Superior temporal gyrus (tissue), 1 donor: ENCODE measurements around the gene RNF125.
"Not testable (repeated sequence)": the region's sequence is repeated elsewhere in the genome, so short reads cannot be mapped to it uniquely, and the experiment has no call there.

Experiments used
- DNase-seq: peaks from one replicate; pipeline ENCODE4 v3.0.0-alpha.2; 2016; ENCODE audit errors: extremely low spot score

Gene RNF125

DNA sequence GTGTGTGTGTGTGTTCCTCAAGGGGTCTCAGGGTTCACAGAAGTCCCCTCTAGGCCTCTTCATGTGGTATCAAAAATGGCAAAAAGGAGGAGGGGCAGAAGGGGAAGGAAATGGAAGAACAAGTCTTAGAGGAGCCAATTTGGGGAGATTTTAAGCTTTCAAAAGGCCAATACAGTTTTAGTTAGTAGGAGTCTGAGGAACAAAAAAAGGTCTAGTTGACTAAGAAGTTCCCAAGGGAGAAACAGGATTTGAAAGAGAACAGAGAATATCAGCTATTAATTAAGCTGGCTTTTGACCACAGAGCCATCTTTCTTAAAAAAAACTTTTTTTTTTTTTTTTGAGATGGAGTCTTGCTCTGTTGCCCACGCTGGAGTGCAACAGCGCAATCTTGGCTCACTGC, 7.1 kb downstream of the RNF125 start:
- DNase-seq: no peak

DNA sequence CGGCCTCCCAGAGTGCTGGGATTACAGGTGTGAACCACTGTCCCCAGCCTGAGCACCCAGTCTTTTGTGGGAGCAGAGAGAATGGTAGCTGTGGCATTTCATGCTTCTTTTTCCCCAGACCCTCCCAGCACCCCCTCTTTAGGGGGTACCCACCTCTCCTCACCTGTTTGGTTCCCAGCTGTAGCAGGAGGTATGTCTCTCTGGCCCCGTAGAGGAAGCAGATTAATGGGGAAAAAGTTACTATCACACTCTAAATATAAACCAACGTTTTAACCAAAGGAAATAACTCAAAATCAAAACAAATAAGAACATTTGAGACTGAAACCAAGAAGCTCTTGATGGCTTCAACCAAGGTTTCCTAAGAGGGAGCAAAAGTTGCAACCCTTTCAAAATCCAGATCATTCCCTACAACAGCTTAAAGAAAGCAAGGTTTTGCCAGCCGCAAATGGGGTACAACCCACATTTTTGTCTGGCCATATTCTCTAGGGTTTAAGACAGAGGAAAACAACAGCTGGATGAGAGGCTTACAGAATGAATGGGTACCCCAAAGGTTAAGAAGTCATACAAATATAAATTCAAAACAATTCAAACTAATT, 8.0 kb downstream of the RNF125 start:
- no peak for DNase-seq

DNA sequence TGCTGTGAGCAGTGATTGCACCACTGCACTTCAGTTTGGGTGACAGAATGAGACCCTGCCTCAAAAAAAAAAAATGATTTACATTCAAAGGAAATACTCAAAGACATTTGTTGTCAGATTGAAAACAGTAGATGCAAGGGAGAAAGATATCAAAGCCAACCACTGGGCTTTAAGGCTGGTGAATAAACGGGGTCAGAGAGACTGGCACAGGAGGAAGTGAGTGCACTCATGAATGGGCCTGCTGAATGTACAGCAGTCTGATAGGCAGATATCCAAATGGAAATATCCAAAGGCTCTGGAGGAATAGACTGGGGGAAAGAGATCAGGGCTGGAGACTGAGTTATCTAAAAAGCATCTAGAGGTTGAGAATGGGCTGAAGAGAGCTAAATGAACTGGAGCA, 10.9 kb downstream of the RNF125 start:
- no peak for DNase-seq

DNA sequence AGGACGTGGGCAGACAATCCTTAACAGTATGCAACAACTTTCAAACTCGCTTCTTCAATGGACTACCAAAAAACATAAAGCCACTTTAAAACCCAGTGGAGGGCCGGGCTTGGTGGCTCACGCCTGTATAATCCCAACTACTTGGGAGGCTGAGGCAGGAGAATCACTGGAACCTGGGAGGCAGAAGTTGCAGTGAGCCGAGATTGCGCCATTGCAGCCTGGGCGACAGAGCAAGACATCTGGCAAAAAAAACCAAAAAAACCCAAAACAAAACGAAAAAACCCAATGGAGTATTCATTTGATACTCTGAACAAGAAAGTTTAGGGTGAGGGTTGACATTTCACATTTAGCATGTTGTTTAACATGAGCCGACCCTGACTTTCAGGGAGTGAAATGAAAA, 14.0 kb downstream of the RNF125 start:
- DNase-seq: no peak

DNA sequence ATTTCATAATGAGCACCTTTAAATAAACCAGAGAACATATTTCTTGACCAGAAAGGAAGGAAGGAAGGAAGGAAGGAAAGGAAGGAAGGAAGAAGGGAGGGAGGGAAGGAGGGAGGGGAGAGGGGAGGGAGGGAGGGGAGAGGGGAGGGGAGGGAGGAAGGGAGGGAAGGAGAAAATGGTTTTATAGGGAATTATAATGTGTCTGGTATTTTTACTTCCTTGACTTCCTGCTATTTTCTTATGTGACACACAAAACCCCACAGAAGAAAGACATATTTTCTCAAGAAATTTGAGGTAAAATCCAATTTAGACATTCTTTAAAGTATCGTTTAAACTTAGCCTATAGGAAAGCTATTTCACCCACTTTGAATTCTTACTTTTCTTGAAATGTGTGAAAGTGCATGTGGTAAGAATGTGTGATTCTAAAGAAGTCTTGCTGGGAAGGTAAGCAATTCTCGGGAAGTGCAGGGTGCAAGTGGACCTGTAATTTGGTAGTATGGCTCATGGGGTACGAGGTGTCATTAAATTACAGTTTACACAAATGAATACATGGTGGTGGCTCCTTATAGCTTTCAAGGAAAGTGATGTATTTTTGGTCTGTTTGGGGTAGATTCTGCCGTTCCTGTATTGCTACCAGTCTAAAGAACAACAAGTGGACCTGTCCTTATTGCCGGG, 18.0 kb downstream of the RNF125 start:
- no peak for DNase-seq

DNA sequence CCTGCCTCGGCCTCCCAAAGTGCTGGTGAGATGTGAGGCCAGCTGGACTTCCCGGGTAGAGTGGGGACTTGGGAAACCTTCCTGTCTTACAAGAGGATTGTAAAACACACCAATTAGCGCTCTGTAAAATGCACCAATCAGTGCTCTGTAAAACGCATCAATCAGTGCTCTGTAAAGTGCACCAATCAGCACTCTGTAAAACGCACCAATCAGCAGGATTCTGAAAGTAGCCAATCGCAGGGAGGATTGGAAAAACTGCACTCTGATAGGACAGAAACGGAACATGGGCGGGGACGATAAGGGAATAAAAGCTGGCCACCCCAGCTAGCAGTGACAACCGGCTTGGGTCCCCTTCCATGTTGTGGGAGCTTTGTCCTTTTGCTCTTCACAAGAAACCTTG, 19.0 kb downstream of the RNF125 start:
- no peak for DNase-seq

DNA sequence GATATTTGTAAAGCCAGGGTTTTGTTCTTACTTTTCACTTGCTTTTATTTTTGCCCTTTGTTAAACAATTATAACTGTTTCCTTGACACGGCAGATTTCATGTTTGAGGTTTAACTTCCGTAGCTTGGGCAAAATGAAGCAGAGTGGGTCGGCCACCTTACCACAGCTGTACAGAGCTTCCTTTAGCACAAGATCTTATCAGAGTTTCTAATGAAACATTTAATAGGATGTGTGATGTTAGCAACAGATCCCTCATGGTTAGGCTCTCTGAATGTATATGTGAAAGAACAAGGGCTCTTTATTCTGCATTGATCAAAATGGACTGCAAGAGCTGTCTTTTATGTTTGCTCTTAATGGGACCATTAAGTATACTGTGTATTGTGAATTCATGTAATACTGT, 22.3 kb downstream of the RNF125 start:
- DNase-seq: no peak

DNA sequence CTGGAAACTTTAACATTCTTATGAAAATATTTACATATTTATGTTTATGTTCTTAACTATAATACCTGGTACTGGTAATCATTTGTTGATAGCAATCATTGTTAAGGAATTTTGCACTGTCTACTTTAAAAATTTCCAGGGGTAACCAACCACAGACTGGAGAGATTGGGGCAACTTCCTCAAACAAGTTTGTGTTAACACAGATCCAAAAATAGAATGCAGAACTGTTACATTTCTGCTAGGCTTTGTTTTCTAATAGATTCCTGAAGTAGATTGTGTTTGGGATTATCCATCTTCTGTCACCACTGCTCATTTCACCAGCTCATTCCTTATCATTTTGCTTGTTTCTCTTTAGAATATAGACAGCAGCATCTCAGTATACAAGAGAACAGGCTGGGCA, 23.7 kb downstream of the RNF125 start:
- DNase-seq: no peak

DNA sequence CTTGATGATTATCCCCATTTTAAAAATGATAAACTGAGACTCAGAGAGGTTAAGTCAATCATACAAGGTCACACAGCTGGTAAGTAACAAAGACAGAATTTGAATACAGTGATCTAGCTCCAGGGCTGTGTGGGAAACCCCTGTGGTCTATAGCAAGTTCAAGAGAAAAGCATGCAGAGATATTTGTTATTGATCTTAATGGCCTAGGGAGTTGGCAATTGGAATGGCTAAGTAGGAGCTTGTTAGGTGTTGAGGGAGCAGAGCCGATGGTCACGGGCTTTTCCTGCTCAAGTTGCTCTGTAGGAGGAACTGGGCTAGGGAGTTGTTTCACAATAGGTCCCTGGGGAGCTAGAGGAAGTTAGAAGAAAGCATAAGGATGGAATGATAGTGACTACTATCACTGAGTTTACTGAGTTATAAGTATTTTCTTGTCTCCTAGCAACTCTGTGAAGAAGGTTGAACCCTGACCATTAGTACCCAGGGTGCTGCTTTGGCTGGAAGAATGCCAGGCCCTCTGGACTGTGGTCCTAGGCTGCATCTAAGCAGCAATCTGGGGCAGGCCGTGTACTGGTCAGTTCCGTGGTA, 30.0 kb downstream of the RNF125 start:
- DNase-seq: no peak

DNA sequence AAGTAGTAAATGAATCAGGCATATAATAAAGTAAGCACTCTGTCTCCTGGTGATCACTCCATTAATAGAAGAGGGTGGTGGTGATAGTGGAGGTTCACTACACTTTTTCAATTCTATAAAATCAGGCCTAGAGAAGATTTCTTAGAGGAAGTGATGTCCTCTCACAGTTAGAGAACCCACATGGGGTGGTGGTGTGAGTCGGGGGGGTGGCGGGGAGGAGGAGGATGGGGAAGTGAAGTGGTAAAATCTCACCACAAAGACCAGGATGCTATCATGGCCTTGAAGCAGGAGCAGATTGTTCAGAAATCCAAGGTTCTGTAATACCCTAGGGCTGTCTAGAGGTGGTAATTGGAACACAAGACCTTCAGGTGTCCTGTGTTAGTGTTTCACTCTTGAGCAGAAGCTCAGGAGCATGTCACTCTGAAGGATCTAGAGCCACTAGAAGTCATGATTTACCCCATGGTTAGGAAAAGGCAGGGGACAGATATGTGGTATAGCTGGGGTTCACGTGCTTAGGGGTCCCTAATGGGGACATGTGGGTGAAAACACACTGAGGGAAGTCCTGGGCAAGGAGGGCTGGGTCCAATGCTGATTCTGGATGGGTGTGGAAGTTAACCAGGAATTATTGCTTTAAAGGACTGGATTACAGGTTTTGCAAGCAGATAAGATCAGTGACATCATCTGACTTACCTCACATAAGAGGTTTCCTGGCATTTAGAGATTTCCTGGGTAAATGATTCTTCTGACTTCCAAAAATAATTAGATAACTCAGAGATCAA, 31.0 kb downstream of the RNF125 start:
- DNase-seq: no peak

DNA sequence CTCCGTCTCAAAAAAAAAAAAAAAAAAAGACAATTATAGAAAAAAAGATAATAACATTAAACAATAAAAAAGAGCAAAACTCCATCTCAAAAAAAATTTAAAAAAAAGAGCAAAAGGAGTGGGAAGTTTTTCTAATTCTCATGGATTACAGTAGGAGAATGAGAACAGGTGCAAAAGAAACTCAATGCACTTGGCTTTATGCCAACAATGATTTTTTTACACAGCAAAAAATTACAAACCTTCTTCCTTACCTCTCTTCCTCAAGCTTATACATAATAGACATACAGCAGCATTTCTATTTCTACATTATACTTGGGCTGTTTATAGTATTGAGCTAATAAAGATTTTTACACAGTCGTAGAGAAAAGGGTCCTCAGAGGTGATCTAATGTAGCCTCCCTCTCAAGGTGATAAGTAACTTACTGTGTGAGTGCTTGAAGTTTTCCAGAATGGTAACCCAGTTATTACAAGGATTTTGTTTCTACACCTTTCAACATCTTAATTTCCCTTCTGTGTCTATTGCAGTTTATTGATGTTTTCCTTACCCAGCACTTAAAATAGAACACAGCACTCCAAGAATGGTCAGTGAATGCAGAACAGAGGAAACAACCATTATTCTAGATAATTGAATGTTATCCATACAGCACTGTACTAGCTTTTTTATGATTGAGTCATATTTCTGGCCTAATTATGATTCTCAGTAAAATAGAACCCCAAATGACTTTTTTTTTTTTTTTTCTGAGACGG, 38.2 kb downstream of the RNF125 start:
- DNase-seq: no peak

DNA sequence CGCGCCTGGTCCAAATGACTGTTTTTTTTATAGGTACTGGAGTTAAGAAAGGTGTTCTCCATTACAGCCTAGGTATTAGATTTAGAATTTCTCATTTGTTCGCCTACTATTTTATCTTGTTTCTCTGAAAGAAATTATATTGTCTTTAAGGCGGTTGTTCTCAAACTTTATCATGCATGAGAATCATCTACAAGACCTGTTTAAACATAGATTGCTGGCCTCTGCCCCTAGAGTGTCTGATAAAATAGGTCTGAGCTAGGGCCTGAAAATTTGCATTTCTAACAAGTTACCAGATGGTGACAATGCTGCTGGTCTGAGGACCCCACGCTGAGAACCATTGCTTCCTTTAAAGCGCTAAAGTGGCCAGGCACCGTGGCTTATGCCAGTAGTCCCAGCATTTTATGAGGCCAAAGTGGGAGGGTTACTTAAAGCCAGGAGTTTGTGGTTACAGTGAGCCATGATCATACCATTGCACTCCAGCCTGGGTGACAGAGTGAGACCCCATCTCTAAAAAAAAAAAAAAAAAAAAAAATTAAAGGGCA, 39.1 kb downstream of the RNF125 start:
- no peak for DNase-seq

DNA sequence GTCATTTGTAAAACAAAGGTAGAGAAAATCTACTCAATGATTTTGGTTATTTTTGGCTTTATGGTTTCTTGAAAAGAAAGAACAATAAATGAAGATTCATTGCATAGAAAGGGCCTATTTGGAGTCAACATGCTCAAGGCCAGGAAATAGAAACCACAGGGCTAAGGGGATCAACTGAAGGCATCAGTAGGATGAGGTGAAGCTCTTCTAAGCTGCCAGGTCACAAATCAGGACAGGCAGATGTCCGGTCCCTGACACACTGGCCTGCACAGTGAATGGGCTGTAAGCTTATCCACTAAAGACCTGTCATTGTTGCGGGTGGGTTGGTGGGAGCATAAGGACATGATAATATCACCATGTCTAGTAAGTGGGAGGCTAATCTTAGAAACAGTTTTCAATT, 41.4 kb downstream of the RNF125 start:
- no peak for DNase-seq

DNA sequence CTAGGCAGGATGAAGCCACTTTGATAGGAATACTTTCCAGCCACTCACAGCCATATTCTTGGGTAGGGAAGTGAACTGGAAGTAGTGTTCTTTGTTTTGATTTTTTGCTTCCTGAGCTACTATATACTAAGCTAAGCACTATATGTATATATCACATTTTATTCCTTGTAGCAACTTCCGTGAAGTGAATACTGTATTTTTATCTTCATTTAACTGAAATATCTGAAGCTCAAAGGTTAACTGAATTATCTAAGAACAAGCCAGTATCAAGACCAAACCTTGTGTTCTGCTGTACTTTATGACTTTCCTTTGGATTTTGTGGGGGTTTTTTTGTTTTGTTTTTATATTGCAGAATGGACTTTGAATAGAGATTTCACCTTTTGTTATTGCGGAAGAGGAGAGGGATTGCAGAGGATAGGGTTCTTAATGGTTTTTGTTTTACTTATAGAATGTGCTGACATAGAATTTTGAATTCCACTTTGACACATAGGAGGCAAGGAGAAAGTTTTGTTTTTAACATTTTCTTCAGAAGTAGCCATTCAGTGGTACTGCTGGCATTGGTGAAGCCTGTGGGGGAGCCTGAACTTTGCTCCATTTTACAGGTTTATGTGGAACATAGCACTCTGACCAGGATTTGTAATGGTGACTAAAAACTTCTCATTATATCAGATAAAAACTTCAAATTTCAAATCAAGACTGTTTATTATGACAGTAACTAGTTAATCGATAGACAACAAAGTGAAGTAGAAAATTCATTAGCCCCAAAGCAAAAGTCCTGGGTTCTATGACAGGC, 48.9 kb downstream of the RNF125 start:
- DNase-seq: no peak

DNA sequence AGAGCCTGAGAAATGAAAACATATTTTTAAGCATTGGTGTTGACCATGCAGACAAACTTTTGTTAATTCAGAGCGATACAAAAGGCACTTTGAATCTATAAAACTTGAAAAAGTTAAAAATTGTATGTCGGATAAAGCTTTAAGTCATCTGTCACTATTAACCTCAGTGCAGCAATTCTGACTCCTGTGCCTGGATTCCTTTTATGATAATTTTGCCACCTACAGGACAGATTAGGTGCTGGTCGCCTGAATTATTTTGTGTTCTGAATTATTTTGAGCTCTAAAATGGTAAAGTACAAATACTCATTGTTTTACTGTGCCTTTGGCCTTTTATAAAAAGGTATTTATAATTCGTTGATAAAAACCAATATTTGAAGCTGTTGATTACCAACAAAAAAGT, 53.7 kb downstream of the RNF125 start:
- peak; percentile 59 for DNase-seq

DNA sequence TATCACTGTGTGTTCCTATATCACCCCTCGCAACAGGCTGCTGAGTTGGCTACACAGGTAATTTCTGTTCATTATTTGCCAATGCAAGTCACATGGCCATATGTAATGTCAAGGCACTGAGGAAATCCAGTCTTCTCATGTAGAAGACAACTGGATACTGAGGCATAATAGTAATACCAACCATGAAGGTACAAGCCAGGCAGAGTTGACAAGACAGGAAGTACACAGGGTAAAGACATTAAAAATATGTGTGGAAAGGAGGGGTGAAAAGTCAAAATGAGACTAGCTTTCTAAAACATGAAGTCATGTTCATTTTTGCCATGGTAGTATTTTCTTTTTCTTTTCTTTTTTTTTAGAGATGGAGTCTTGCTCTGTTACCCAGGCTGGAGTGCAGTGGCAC, 55.6 kb downstream of the RNF125 start:
- DNase-seq: no peak

DNA sequence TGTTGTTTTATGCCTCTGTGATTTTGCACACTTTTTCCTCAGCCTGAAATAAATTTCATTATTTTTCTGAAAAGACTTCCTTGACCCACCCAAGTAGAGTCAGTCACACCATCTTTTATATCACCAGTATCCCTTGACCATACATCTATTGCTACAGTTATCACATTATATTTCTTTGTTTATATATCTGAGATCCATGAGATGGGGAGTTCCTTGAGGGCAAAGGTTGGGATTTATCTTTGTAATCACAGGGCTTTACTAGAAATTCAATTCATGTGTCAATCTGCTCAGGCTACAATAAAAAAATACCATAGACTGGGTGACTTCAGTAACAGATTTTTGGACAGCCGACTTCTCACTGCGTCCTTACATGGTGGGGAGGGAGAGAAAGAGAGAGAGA, 60.2 kb downstream of the RNF125 start:
- DNase-seq: no peak

DNA sequence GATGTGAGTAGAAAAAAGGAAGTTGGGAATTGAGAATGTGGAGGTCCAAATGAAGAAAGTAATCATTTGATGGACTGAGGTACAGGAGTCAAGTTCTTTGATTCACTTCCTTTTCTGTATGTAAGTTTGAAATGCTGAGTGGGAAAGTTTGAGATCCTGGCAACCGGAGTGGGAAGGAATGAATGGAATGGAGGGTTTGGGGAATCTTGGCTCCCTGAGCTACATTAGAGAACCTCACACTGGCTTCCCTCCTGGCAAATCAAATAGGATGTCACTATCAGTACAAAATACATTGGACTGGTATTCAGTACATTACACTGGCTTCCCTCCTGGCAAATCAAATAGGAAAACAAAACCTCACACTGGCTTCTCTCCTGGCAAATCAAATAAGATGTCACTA, 63.3 kb downstream of the RNF125 start:
- no peak for DNase-seq

DNA sequence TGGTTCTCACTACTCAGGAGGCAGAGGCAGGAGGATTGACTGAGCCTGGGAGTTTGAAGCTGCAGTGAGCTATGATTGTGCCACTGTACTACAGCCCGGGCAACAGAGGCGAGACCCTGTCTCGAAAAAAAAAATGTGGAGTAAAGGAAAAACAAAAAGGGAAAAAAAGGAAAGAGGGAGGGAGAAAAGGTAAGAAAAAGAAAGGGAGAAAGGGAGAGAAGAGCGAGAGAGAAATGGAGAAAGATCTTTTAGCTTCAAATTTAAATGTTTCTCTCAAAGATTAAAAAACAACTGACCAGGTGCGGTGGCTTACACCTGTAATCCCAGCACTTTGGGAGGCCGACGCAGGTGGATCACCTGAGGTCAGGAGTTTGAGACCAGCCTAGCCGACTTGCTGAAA, 65.2 kb downstream of the RNF125 start:
- DNase-seq: no peak

DNA sequence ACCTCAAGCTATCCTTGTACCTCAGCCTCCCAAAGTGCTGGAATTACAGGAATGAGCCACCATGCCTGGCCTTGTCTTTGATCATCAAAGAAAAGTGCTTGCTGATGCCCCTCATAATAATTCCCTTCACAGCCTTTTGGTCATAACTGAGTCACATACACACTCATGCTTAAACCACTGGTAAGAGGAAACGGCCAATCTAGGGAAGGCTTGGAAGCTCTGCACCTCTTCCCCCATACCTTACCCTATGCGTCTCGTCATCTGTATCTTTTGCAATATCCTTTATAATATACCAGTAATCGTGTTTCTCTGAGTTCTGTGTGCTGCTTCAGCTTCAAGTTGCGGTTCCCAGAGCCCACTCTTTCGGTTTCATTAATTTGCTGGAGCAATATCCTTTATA, 68.3 kb downstream of the RNF125 start:
- no peak for DNase-seq

DNA sequence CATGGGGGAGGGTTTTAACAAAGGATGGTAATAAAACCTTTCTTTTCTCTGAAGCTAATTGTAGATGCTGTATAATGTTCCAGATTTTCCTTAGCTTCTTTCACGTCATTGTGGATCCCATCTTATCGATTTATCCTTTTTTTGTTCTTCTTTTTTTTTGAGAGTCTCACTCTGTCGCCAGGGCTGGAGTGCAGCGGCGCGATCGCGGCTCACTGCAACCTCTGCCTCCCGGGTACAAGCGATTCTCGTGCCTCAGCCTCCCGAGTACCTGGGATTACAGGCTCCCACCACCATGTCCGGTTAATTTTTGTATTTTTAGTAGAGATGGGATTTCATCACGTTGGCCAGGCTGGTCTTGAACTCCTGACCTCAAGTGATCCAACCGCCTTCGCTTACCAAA, 72.2 kb downstream of the RNF125 start:
- not testable (repeated sequence) for DNase-seq
